ENCODE results near the gene CYP4F11.
A peak's percentile ranks its signal among the peaks of the same experiment; 100 is the strongest.
"Not testable (repeated sequence)": the region's sequence is repeated elsewhere in the genome, so short reads cannot be mapped to it uniquely, and the experiment has no call there.

CYP4F11 gene

DNA sequence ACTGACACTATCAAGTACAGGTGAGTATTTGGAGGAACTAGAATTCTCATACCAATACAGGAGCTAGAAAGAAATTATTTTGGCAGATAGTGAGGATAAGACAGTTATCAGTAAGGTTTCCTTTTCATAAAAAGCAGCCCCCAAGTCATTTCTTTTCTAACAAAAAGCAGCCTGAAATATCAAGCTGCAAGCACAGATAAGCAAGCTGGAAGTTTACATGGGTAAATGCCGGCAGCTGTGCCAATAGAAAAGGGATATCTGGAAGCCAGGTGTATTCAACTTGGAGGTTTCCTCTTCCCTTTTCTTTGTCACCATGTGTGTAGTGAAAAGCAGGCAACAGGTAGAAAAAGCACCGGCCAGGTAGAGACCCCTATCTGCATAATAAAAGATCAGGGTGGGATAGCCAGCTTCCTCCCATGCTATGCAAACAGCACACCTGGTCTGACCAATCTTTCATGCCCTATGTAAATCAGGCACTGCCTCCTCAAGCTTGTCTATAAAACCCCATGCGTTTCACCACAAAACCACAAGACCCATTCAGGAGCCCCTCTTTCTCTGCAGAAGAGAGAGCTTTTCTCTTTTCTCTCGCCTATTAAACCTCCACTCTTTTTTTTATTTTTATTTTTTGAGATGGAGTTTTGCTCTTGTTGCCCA is 59.4 kb downstream of the CYP4F11 start:
- DNase-seq = no peak

DNA sequence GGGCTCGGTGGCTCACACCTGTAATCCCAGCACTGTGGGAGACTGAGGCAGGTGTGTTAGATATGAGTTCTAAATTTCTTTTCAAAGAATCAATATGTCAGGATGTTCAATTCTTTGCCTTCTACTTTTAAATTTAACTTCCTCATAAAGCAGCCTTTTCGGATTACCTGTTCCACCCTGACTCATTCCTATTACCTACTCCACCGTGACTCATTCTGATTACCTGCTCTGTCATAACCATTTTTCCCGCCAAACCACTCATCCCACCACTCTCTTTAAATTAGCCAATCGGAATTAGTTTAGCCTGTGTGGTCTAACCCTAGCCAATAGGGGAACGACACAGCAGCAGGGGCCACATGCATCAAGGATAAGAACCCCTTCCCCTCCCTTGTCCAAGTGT is 60.6 kb downstream of the CYP4F11 start:
- DNase-seq = not testable (repeated sequence)

DNA sequence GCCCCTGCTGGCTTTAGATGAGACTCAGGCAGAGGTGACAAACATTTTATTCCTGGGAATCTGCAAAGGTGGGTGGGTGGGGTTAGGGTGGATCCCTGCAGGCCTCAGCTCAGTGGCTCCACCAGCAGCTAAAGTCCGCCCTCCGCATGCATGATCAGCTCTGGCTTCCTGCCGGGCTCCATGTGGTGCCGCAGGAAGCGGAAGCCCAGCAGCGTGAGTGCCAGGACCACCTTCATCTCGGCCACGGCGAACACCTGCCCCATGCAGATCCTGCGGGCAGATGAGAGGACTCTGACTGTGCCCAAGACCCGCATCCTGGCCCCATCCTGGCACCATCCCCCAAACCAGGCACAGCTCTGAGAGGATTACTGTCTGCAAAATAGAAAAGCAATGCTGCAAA is 62.8 kb downstream of the CYP4F11 start:
- no peak for DNase-seq

DNA sequence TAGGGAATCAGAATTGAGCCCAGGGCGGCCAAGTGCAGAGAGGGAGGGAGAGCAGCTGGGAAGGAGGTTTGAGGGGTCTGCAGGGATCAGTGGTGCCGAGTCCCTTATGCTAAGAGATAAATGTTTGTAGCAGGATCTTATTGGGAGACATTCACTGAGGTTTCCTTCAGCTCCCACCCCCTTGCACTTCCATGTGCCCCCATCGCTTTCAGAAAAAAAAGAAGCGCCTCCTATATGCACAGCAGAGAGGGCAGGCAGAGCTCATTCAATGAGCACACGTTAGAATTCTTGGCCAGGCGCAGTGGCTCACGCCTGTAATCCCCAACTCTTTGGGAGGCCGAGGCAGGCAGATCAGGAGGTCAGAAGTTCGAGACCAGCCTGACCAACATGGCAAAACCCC is 64.5 kb downstream of the CYP4F11 start:
- no peak for DNase-seq

DNA sequence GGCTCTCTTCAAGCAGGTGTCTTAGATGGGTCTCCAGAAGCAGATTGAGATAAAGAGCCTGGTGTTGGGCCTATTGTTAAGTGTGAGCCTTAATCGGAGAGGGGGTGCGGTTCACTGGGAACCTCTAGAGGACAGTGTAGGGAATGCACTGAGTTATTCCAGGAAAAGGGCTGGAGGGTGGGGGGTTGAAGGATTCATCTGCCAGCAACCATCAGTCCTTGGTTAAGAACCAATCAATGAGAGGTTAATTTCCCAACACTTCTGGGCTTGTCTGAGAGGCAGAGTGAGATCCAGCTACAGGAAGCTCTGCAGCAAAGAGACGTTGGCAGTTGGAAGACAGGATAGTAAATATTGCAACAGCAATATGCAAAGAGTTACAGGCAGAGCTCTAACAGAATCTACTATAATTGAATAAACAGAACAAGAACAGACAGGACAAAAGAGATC is 65.2 kb downstream of the CYP4F11 start:
- peak; percentile 14 for DNase-seq

DNA sequence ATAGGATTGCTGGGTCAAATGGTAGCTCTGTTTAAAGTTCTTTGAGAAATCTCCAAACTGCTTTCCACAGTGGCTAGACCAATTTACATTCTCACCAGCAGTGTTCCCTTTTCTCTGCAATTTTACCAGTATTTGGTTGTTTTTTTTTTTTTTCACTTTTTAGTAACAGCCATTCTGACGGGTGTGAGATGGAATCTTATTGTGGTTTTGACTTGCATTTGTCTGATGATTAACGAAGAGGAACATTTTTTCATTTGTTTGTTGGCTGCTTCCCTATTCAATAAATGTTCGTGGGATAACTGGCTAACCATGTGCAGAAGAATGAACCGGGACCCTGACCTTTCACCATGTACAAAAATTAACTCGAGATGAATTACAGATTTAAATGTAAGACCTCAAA is 67.7 kb downstream of the CYP4F11 start:
- DNase-seq = no peak

DNA sequence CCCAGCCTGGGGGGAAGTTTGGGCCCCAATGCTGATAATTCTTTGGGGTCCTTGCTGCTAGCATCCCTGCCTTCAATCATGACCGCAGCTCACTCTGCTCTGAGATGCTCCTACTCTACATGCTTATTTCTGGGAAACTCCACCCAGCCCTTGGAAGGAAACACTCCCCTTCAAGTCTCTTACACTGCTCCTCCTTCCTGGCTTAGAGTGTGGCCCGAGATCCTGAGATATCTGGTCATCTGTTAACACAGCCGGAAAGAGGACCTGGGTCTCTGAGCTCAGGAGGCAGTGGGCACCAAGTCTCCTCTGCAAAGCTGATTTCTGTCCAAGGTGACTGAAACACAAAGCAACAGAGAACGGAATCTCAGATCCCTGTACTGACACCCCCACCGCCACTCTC is 69.5 kb downstream of the CYP4F11 start:
- DNase-seq = no peak

DNA sequence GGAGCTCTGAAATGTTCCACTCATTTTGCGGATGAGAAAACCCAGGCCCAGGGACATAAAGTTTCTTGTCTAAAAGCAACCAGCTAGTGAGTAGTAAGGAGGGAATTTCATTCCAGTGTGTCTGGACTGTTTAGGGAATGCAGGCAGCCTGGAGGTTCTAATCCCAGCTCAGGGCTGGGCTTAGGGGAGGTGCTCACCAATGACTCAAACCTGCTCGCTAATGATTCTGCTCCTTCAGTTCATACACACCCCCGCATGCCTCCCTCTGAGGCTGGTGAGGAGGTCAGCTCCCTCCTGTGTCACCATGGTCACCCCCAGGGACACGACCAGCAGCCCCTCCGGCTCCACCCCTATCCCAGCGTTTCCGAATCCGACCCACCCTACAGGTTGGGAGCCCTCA is 71.1 kb downstream of the CYP4F11 start:
- DNase-seq = no peak

DNA sequence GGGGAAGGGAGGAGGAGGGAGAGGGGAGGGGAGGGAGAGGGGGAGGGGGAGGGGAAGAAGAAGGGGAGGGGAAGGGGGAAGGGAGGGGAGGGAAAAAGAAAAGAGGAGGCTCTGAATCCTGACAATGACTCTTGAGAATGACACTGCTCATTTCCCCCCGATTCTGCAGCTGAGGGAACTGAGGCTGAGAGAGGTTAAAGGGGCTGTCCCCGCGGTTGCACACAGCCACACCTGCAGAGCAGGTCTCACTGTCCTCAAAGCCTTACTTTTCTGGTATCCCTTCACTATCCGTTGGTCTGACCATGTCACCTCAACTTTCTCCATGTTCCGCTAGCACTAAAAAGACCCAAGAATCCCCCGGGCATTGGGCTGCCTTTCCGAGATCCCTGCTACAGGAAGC is 71.9 kb downstream of the CYP4F11 start:
- no peak for DNase-seq

All from fibroblast of skin of abdomen (primary cell).